Measurements from ENCODE around the gene RIMS3.

RIMS3 gene

GRCh38 chr1:40592107-40592803 is 73.2 kb downstream of the RIMS3 start:
- TF ChIP-seq REST (IDR thresholded peaks at IDR 0.05; ENCODE audit: low read depth) (no peak), RAD21 (IDR thresholded peaks at IDR 0.05; ENCODE audit: low read depth) (peak; percentile 42)

GRCh38 chr1:40588586-40588985 is 76.9 kb downstream of the RIMS3 start:
- no peak for TF ChIP-seq CEBPB (IDR thresholded peaks at IDR 0.05)
- no peak for TF ChIP-seq FOXM1 (IDR thresholded peaks at IDR 0.05; ENCODE audit: borderline replicate concordance, low read depth)
- TF ChIP-seq ZBTB7A (IDR thresholded peaks at IDR 0.05; ENCODE audit: low read depth) = no peak
- TF ChIP-seq EGR1 (IDR thresholded peaks at IDR 0.05) = no peak
- TF ChIP-seq USF1 (IDR thresholded peaks at IDR 0.05) = no peak
- TF ChIP-seq EP300 (IDR thresholded peaks at IDR 0.05; ENCODE audit: borderline replicate concordance) = no peak

GRCh38 chr1:40583980-40584379 is 81.5 kb downstream of the RIMS3 start:
- TF ChIP-seq USF1 (IDR thresholded peaks at IDR 0.05) (no peak), EGR1 (IDR thresholded peaks at IDR 0.05) (no peak), REST (IDR thresholded peaks at IDR 0.05; ENCODE audit: low read depth) (no peak), TAF1 (IDR thresholded peaks at IDR 0.05; ENCODE audit: low read depth) (no peak)

- TF ChIP-seq MAX (IDR thresholded peaks at IDR 0.05) = no peak
- TF ChIP-seq CEBPB (IDR thresholded peaks at IDR 0.05) = no peak
- no peak for TF ChIP-seq TEAD4 (IDR thresholded peaks at IDR 0.05)
- no peak for TF ChIP-seq ZBTB7A (IDR thresholded peaks at IDR 0.05; ENCODE audit: low read depth)
- TF ChIP-seq EGR1 (IDR thresholded peaks at IDR 0.05) = no peak
- no peak for TF ChIP-seq TAF1 (IDR thresholded peaks at IDR 0.05; ENCODE audit: low read depth)
- no peak for TF ChIP-seq REST (IDR thresholded peaks at IDR 0.05; ENCODE audit: low read depth)
- TF ChIP-seq YY1 (IDR thresholded peaks at IDR 0.05; ENCODE audit: low read depth) = no peak
- no peak for TF ChIP-seq USF1 (IDR thresholded peaks at IDR 0.05)
- TF ChIP-seq FOXM1 (IDR thresholded peaks at IDR 0.05; ENCODE audit: borderline replicate concordance, low read depth) = no peak
- no peak for TF ChIP-seq TCF12 (IDR thresholded peaks at IDR 0.05; ENCODE audit: low read depth)
- no peak for TF ChIP-seq RAD21 (IDR thresholded peaks at IDR 0.05; ENCODE audit: low read depth)
- TF ChIP-seq NFIC (IDR thresholded peaks at IDR 0.05) = no peak
- TF ChIP-seq EP300 (IDR thresholded peaks at IDR 0.05; ENCODE audit: borderline replicate concordance) = no peak
- TF ChIP-seq CREB1 (IDR thresholded peaks at IDR 0.05; ENCODE audit: low read depth) = no peak
Measured at GRCh38 chr1:40582116-40582515, 83.4 kb downstream of the RIMS3 start.

GRCh38 chr1:40575336-40575735 is 90.1 kb downstream of the RIMS3 start:
- no peak for TF ChIP-seq CEBPB (IDR thresholded peaks at IDR 0.05)

Measured in Ishikawa (cell line).